GM06990 (cell line): ENCODE results near the gene FAM228B.

ENCODE experiments used
- DNase-seq: peaks from one replicate; pipeline ENCODE4 v3.0.0-alpha.2; 2011; ENCODE audit not compliant: insufficient read length; ENCODE audit errors: extremely low read depth
- H3K27me3 ChIP-seq: replicated peaks from 2 replicates; pipeline ENCODE4 v1.6.0; 2011; ENCODE audit warnings: low read length; ENCODE audit not compliant: control insufficient read depth, insufficient read depth
- H3K36me3 ChIP-seq: 2 replicates; pipeline ENCODE4 v1.5.1; 2011; ENCODE audit warnings: low read length; ENCODE audit not compliant: control insufficient read depth, insufficient read depth
- H3K4me3 ChIP-seq: replicated peaks from 2 replicates; pipeline ENCODE4 v1.5.1; 2011; ENCODE audit warnings: low read depth, mild to moderate bottlenecking, control low read depth, low read length
- TF ChIP-seq, protein P1 (sequence below): IDR thresholded peaks from 2 replicates; pipeline ENCODE4 v1.5.1; 2011; ENCODE audit warnings: low read length, control low read depth, mild to moderate bottlenecking, inconsistent platforms; ENCODE audit not compliant: insufficient read depth, poor library complexity, severe bottlenecking

FAM228B gene

GRCh38 chr2:24101992-24102391, 21.3 kb upstream of the FAM228B start:
- Histone ChIP-seq H3K4me3 (no peak overlapping the region), H3K36me3 (no peaks in the 10 kb centered on the region), H3K27me3 (no peaks in the 10 kb centered on the region)
- TF ChIP-seq, protein P1, sequence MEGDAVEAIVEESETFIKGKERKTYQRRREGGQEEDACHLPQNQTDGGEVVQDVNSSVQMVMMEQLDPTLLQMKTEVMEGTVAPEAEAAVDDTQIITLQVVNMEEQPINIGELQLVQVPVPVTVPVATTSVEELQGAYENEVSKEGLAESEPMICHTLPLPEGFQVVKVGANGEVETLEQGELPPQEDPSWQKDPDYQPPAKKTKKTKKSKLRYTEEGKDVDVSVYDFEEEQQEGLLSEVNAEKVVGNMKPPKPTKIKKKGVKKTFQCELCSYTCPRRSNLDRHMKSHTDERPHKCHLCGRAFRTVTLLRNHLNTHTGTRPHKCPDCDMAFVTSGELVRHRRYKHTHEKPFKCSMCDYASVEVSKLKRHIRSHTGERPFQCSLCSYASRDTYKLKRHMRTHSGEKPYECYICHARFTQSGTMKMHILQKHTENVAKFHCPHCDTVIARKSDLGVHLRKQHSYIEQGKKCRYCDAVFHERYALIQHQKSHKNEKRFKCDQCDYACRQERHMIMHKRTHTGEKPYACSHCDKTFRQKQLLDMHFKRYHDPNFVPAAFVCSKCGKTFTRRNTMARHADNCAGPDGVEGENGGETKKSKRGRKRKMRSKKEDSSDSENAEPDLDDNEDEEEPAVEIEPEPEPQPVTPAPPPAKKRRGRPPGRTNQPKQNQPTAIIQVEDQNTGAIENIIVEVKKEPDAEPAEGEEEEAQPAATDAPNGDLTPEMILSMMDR, result no peak
- DNase-seq, result no peak

DNA sequence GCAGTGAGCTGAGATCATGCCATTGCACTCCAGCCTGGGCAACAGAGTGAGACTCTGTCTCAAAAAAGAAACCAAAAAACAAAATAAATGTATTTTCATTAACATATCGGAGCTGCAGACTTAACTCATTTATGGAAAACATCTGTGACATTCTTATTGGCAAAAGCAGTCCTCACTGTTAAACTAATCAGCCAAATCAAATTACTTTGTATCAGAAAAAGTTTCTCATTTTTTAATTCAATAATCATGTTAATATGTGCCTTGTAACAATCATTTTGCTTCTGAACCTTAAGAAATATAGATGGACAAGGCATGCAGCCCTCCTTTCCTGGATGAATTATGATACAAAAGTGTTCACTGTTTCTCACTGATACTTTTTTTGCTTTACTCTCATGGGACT, 20.6 kb upstream of the FAM228B start:
- H3K36me3 ChIP-seq, result no peaks in the 10 kb centered on the region
- TF ChIP-seq, protein P1, result no peak
- DNase-seq, result no peak
- H3K27me3 ChIP-seq, result no peaks in the 10 kb centered on the region
- H3K4me3 ChIP-seq, result no peak overlapping the region

- Histone ChIP-seq H3K36me3 (no peaks in the 10 kb centered on the region), H3K4me3 (no peak overlapping the region), H3K27me3 (no peaks in the 10 kb centered on the region)
- no peak for DNase-seq
- TF ChIP-seq, protein P1, result no peak
Measured at GRCh38 chr2:24104110-24104650, 19.1 kb upstream of the FAM228B start.

DNA sequence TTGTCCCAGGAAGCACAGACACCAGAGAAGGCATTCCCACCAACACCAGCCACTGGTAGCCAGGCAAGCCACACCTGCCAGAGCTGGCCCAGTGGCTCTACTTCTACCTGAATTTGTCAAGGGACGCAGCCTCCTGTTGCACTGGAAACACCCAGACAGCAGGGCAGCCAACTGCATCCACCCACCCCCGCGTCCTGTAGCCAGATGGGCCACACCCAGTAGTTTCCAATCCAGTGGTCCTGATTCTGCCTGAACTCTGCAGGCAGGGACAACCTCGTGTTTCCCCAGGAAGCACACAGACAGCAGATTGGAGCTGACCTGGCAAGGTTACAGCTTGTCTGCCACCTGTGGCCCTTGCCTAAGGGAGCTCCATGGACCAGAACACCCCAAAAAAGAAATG, 18.4 kb upstream of the FAM228B start:
- TF ChIP-seq, protein P1, result no peak
- DNase-seq, result peak; percentile 29
- no peaks in the 10 kb centered on the region for H3K27me3 ChIP-seq
- no peaks in the 10 kb centered on the region for H3K36me3 ChIP-seq
- no peak overlapping the region for H3K4me3 ChIP-seq

- no peak for DNase-seq
- Histone ChIP-seq H3K27me3 (no peaks in the 10 kb centered on the region), H3K36me3 (no peaks in the 10 kb centered on the region), H3K4me3 (no peak overlapping the region)
- TF ChIP-seq, protein P1, result no peak
Measured at GRCh38 chr2:24105816-24106215, 17.5 kb upstream of the FAM228B start.

DNA sequence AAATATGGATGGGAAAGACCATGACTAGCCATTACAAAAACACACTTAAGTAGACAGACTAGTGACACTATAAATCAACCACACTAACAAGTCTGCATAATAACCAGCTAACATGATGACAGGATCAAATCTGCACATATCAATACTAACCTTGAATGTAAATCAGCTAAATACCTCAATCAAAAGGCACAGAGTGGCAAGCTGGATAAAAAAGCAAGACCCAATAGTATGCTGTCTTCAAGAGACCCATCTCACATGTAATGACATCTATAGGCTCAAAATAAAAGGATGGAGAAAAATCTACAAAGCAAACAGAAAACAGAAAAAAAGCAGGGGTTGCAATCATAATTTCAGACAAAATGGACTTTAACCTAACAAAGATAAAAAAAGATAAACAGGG, 16.5 kb upstream of the FAM228B start:
- H3K36me3 ChIP-seq, result no peaks in the 10 kb centered on the region
- H3K27me3 ChIP-seq, result no peaks in the 10 kb centered on the region
- TF ChIP-seq, protein P1, result no peak
- no peak for DNase-seq
- no peak overlapping the region for H3K4me3 ChIP-seq
